Endothelial cell of umbilical vein (primary cell): ENCODE measurements around the gene RAPGEF3. TPM values are rescaled to one million over a fixed set of nuclear protein-coding genes. Genes with fewer than 3 reads are reported as not detected.

Source experiments
- BruUV-seq: library from RNA; stranded (reverse); fragments of 400-500 nt; replicated peaks from 2 replicates; lab custom pipeline; 2021; lab: Mats Ljungman, UMichigan
- CTCF ChIA-PET: fragments of 300-600, 350-600 bp; sonication (Branson Sonifier 250); formaldehyde crosslinking; loops from one replicate; lab custom pipeline; 2021; ENCODE audit warnings: antibody characterized with exemption, inconsistent platforms; lab: Charles Lee
- POLR2A ChIA-PET: fragments of 300-600, 350-600 bp; sonication (Branson Sonifier 250); formaldehyde crosslinking; loops from one replicate; lab custom pipeline; 2021; ENCODE audit warnings: antibody characterized with exemption, inconsistent platforms; lab: Charles Lee
- DNase-seq: peaks from one replicate; pipeline ENCODE4 v3.0.0-alpha.2; 2011; ENCODE audit warnings: low read depth, low spot score
- FAIRE-seq: peaks from 2 replicates; lab custom pipeline; 2011; peaks lifted over from hg19 to GRCh38; lab: Jason Lieb, UNC
- H2AFZ ChIP-seq: 2 replicates; pipeline ENCODE4 v1.6.0; 2012; ENCODE audit warnings: low read depth, low read length, control low read depth, inconsistent platforms
- H3K27ac ChIP-seq: 2 replicates; pipeline ENCODE4 v1.5.1; 2011; ENCODE audit warnings: low read depth, mild to moderate bottlenecking, control low read depth, low read length, moderate library complexity; ENCODE audit not compliant: insufficient read depth
- H3K27me3 ChIP-seq, 2 experiments: 2 replicates each; pipeline versions ENCODE4 v1.6.0 to v1.6.1; 2011; ENCODE audit warnings: low read length in 2 of 2, mixed read lengths in 1 of 2; ENCODE audit not compliant: control insufficient read depth in 2 of 2, insufficient read depth in 2 of 2
- H3K36me3 ChIP-seq, 2 experiments: 2 replicates in 1 of 2; 3 replicates in 1 of 2; pipeline ENCODE4 v1.5.1; 2011; ENCODE audit warnings: low read length in 2 of 2, mild to moderate bottlenecking in 1 of 2, moderate library complexity in 1 of 2; ENCODE audit not compliant: control insufficient read depth in 2 of 2, insufficient read depth in 2 of 2; ENCODE audit errors: extremely low read depth in 1 of 2
- H3K4me1 ChIP-seq: 3 replicates; pipeline ENCODE4 v1.5.1; 2011; ENCODE audit warnings: mild to moderate bottlenecking, low read length; ENCODE audit not compliant: control insufficient read depth, insufficient read depth; ENCODE audit errors: extremely low read depth
- H3K4me2 ChIP-seq: 2 replicates; pipeline ENCODE4 v1.6.1; 2011; ENCODE audit warnings: low read length, control low read depth, mixed read lengths; ENCODE audit not compliant: insufficient read depth
- H3K4me3 ChIP-seq, 3 experiments: fragments of 200-600 bp in 1 of 3; sonication (generic), shearing (Covaris generic) in 1 of 3; replicated peaks in 1 of 3; 2 replicates each; pipeline ENCODE4 v1.5.1; 2011 to 2016; ENCODE audit warnings: control low read depth in 3 of 3, low read length in 3 of 3, mild to moderate bottlenecking in 2 of 3, inconsistent platforms in 1 of 3, low read depth in 1 of 3, moderate library complexity in 1 of 3; ENCODE audit not compliant: insufficient read depth in 1 of 3
- H3K79me2 ChIP-seq: 2 replicates; pipeline ENCODE4 v1.6.0; 2012; ENCODE audit warnings: low read length, inconsistent platforms; ENCODE audit not compliant: control insufficient read depth, insufficient read depth
- H3K9ac ChIP-seq: replicated peaks from 2 replicates; pipeline ENCODE3; 2011; ENCODE audit warnings: low read length, control low read depth; ENCODE audit not compliant: insufficient read depth; ENCODE audit errors: extremely low read depth
- H3K9me1 ChIP-seq: replicated peaks from 3 replicates; pipeline ENCODE4 v1.6.0; 2011; ENCODE audit warnings: mild to moderate bottlenecking, low read length; ENCODE audit not compliant: control insufficient read depth, insufficient read depth; ENCODE audit errors: extremely low read depth
- H3K9me3 ChIP-seq: replicated peaks from 2 replicates; pipeline ENCODE4 v1.5.1; 2012; ENCODE audit warnings: low read length, inconsistent platforms; ENCODE audit not compliant: control insufficient read depth, insufficient read depth
- H4K20me1 ChIP-seq: replicated peaks from 2 replicates; pipeline ENCODE3; 2011; ENCODE audit warnings: mild to moderate bottlenecking, low read length; ENCODE audit not compliant: control insufficient read depth, insufficient read depth; ENCODE audit errors: extremely low read depth
- EZH2 ChIP-seq: IDR thresholded peaks from 2 replicates; pipeline ENCODE4 v1.6.1; 2012; ENCODE audit warnings: borderline replicate concordance, low read depth, mild to moderate bottlenecking, moderate library complexity, low read length, inconsistent platforms; ENCODE audit not compliant: severe bottlenecking
- FOS ChIP-seq: IDR thresholded peaks from 2 replicates; pipeline ENCODE4 v1.6.1; 2011; ENCODE audit warnings: mild to moderate bottlenecking, low read length, moderate library complexity, borderline replicate concordance; ENCODE audit not compliant: insufficient read depth
- GATA2 ChIP-seq: IDR thresholded peaks from 2 replicates; pipeline ENCODE4 v1.7.0; 2011; ENCODE audit warnings: low read depth, mild to moderate bottlenecking, moderate library complexity, mixed read lengths, low read length; ENCODE audit not compliant: insufficient read length, insufficient read depth
- JUN ChIP-seq: IDR thresholded peaks from 2 replicates; pipeline ENCODE4 v1.6.1; 2011; ENCODE audit warnings: borderline replicate concordance, low read depth; ENCODE audit not compliant: insufficient read length, insufficient read depth
- MAX ChIP-seq: IDR thresholded peaks from 2 replicates; pipeline ENCODE4 v1.6.1; 2011; ENCODE audit not compliant: insufficient read depth, insufficient read length
- MYC ChIP-seq: IDR thresholded peaks from one replicate; pipeline ENCODE4 v1.6.1; 2011; ENCODE audit warnings: mild to moderate bottlenecking, low read depth, low read length
- POLR2A ChIP-seq: IDR thresholded peaks from 2 replicates; pipeline ENCODE4 v1.6.1; 2012; ENCODE audit warnings: low read depth, mild to moderate bottlenecking, control low read depth, low read length
- POLR2AphosphoS5 ChIP-seq: IDR thresholded peaks from 2 replicates; pipeline ENCODE4 v1.6.1; 2012; ENCODE audit warnings: low read depth, mild to moderate bottlenecking, control low read depth, low read length, moderate library complexity; ENCODE audit not compliant: insufficient read depth
- dilution Hi-C: fragments of 300-500 bp; cut with MboI; formaldehyde crosslinking; loops from one replicate; pipeline ENCODE4 v1.15.0; 2019; ENCODE audit warnings: low sequenced_read_pairs; ENCODE audit not compliant: extremely low pct_ligation_motif_present
- intact Hi-C: fragments of 100-400 bp; cut with micrococcal nuclease; formaldehyde crosslinking; loops from one replicate; pipeline ENCODE4 v1.10.0; 2022
- polyA plus RNA-seq, 4 experiments: library from polyadenylated mRNA; depleted of rRNA in 3 of 4; stranded (reverse) in 3 of 4; unstranded in 1 of 4; fragments of >200 nt; gene quantifications; 2 replicates each; pipeline versions ENCODE4 v1.2.1 to v1.2.3, GENCODE V29; 2011 to 2012; ENCODE audit warnings: missing spikeins in 1 of 4
- total RNA-seq: library from RNA; stranded (reverse); gene quantifications from 2 replicates; pipeline ENCODE4 v1.2.3, GENCODE V29; 2021
- TF ChIP-seq, protein P1 (sequence below), 2 donors: IDR thresholded peaks; 1 replicate in 1 of 2; 2 replicates in 1 of 2; pipeline ENCODE4 v1.5.1; 2011; ENCODE audit warnings: low read length in 2 of 2, mild to moderate bottlenecking in 2 of 2, moderate library complexity in 2 of 2, control low read depth in 1 of 2, inconsistent platforms in 1 of 2, low read depth in 1 of 2; ENCODE audit not compliant: insufficient read depth in 1 of 2; ENCODE audit errors: extremely low read depth in 1 of 2

RAPGEF3 gene
- total and polyA plus RNA-seq, 2 donors (not counting 3 experiments of a cell fraction or from before 2014, with no cell fraction given), result 34.5 to 55.1 TPM

- POLR2A ChIA-PET, result no interaction called here
- no TSS peak for BruUV-seq
- intact Hi-C loops, result no loop called here
- H3K36me3 ChIP-seq, result peaks cover 0 to 16% of the 10 kb centered on the region in 2 experiments
- no peaks in the 10 kb centered on the region for H3K79me2 ChIP-seq
- H3K27ac ChIP-seq, result no peak overlapping the region
- H4K20me1 ChIP-seq, result no peaks in the 10 kb centered on the region
- no peak for TF ChIP-seq MYC
- no peak for TF ChIP-seq FOS
- TF ChIP-seq, protein P1, sequence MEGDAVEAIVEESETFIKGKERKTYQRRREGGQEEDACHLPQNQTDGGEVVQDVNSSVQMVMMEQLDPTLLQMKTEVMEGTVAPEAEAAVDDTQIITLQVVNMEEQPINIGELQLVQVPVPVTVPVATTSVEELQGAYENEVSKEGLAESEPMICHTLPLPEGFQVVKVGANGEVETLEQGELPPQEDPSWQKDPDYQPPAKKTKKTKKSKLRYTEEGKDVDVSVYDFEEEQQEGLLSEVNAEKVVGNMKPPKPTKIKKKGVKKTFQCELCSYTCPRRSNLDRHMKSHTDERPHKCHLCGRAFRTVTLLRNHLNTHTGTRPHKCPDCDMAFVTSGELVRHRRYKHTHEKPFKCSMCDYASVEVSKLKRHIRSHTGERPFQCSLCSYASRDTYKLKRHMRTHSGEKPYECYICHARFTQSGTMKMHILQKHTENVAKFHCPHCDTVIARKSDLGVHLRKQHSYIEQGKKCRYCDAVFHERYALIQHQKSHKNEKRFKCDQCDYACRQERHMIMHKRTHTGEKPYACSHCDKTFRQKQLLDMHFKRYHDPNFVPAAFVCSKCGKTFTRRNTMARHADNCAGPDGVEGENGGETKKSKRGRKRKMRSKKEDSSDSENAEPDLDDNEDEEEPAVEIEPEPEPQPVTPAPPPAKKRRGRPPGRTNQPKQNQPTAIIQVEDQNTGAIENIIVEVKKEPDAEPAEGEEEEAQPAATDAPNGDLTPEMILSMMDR (IDR thresholded peaks at IDR 0.05; ENCODE audit: extremely low read depth in 1 of 2, insufficient read depth in 1 of 2, low read depth in 1 of 2, low read length in 2 of 2), result no peak
- TF ChIP-seq EZH2, result no peak
- no peak for TF ChIP-seq JUN
- no peak for TF ChIP-seq POLR2A
- TF ChIP-seq POLR2AphosphoS5, result no peak
- no peak for TF ChIP-seq GATA2
- TF ChIP-seq MAX, result no peak
- no peak for FAIRE-seq
- DNase-seq, result no peak
- H3K9ac ChIP-seq, result no peak overlapping the region
- peaks cover 14% of the 10 kb centered on the region for H3K4me1 ChIP-seq
- H3K4me2 ChIP-seq, result no peak overlapping the region
- H3K9me3 ChIP-seq, result no peaks in the 10 kb centered on the region
- no peaks in the 10 kb centered on the region for H3K27me3 ChIP-seq
- dilution Hi-C loops, result no loop called here
- no peak overlapping the region for H2AFZ ChIP-seq
- no peak overlapping the region for H3K4me3 ChIP-seq
- H3K9me1 ChIP-seq, result no peaks in the 10 kb centered on the region
- CTCF ChIA-PET, result interaction anchor here (1.0 to 10.4 kb wide), 6 partner anchors 20 to 100 kb away, joined by 3 to 385 read pairs (median 6); partner anchors contain the start of genes RAPGEF3 and SLC48A1
Measured at GRCh38 chr12:47737936-47738594, 20.6 kb downstream of the RAPGEF3 start.
